NCI-H1930 (cell line): Measurements from ENCODE around the gene LRRC59.

Experiments used
- DNase-seq, 2 experiments: peaks; one replicate each; lab custom pipeline; 2025; lab: John Stamatoyannopoulos, UW

Gene LRRC59

GRCh38 chr17:50386510-50386909 is 10.8 kb downstream of the LRRC59 start:
- no peak for DNase-seq

GRCh38 chr17:50382931-50383330 is 14.4 kb downstream of the LRRC59 start:
- DNase-seq: no peak

- no peak for DNase-seq
Measured at GRCh38 chr17:50381920-50382319, 15.4 kb downstream of the LRRC59 start.

- DNase-seq: no peak
Measured at GRCh38 chr17:50381260-50381815, 16.0 kb downstream of the LRRC59 start.

GRCh38 chr17:50380369-50381259 is 16.7 kb downstream of the LRRC59 start:
- DNase-seq: no peak

- DNase-seq: no peak
Measured at GRCh38 chr17:50379351-50380132, 17.8 kb downstream of the LRRC59 start.

DNA sequence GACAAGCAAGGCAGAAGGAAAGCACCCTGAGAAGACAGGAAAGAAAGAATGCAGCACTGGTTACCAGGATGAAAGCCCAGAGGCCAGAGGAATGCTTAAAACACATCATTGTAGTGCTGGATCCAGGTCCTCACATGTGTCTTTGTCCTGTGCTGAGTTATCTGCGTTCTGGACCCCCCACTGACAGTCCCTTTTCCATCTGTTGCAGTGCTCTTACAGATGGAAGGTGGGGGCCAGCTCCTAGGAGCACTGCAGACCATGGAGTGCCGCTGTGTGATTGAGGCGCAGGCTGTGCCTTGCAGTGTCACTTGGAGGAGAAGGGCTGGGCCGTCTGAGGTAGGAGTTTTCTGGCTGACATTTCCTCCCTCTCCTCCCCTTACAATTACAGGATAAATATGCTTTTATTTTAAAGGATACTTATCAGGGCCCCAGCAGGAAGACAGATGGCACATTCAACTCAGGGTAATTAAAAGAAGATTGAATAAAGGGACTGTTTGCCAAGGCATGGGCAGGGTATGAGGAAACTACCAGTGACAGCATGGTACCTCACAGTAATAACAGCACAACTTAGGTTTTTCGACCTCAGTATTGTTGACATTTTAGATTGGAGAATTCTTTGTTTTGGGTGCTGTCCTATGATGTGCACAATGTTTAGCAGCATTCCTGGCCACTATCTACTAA is 21.3 kb downstream of the LRRC59 start:
- DNase-seq: no peak

- DNase-seq: no peak
Measured at GRCh38 chr17:50373705-50374104, 23.6 kb downstream of the LRRC59 start.

- peak; percentile 68 to 85 for DNase-seq
Measured at GRCh38 chr17:50372758-50373556, 24.4 kb downstream of the LRRC59 start, which contains the start of the genes EME1 and MRPL27. Gene EME1 (plus strand): TSS chr17:50373229. CDS start chr17:50375209, 1,980 bp downstream. Gene MRPL27 (minus strand): TSS chr17:50373184. CDS start chr17:50373170, 14 bp downstream.

DNA sequence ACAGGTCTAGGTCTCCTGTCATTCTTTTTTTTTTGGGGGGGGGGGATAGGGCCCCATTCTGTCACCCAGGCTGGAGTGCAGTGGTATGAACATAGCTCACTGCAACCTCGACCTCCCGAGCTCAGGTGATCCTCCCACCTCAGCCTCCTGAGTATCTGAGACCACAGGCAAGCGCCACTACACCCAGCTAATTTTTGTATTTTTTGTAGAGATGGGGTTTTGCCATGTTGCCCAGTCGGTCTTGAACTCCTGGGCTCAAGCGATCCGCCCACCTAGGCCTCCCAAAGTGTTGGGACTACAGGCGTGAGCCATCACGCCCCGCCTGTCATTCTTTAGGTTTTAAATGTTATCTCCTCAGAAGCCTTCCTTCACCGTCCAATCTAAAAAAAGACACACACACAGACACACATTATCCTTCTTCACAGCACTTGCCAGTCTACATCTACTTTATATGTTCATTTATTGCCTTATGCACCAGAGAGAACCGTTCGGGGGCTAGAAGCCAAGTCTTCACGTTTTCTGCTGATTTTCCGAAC is 25.0 kb downstream of the LRRC59 start:
- DNase-seq: no peak

- no peak for DNase-seq
Measured at GRCh38 chr17:50371526-50371925, 25.8 kb downstream of the LRRC59 start.

- no peak for DNase-seq
Measured at GRCh38 chr17:50370052-50370451, 27.3 kb downstream of the LRRC59 start.

- no peak for DNase-seq
Measured at GRCh38 chr17:50367401-50367800, 29.9 kb downstream of the LRRC59 start.

DNA sequence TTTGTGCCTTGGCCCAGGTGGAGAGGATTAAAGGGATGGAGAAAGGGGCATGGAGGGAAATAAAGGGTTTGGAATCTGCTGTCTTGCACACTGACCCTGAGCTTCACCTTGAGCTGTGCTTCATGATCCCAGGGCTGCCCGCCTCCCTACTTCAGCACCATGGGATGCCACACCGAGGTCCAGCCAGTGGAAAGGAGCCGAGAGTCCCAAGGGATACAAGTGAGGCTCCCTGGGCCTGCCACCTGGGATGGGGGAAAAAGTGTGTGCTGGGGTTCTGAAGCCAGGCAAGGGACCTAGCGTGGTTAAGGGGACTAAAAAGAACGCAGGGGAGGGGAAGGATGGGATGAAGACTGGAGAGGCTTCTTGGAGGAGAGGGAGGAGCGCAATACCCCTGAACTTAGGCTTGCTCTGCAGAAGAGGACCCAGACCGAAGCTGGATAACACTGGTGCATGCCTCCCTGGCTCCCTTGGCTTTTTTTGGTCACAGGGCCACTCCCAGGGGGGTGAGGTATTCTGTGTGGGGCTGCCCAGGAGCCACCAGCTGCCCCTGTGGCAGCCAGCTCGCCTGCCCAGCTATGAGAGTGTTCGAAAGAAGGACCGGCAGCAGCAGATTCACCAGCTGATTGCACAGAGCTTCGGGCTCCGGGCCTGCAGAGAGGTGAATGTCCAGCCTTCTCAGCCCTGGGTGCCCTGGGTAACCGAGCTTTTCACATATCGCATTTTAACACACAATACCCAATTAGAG is 31.5 kb downstream of the LRRC59 start:
- DNase-seq: no peak

GRCh38 chr17:50365165-50365564 is 32.2 kb downstream of the LRRC59 start:
- no peak for DNase-seq

GRCh38 chr17:50364715-50365114 is 32.6 kb downstream of the LRRC59 start:
- DNase-seq: no peak

GRCh38 chr17:50364061-50364458 is 33.3 kb downstream of the LRRC59 start:
- DNase-seq: no peak

GRCh38 chr17:50363217-50364060 is 33.9 kb downstream of the LRRC59 start:
- DNase-seq: no peak

DNA sequence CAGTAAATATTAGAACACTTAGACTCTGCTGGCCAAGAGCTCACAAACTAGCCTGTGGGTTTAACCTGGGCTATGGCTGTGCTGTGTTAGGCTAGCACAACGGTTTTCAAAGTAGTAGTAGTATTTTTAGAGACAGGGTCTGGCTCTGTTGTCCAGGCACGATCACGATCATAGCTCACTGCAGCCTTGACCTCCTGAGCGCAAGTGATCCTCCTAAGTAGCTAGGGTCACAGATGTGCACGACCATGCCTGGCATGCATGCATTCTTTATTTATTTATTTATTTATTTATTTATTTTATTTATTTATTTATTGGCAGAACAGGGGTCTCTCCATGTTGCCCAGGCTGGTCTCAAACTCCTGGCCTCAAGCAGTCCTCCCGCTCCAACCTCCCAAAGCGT is 34.7 kb downstream of the LRRC59 start:
- DNase-seq: no peak
